Activated CD8-positive, alpha-beta T cell treated with anti-CD3 and anti-CD28 coated beads for 36 hours (primary cell): Measurements from ENCODE around the gene PITPNC1. TPM values are rescaled to one million over a fixed set of nuclear protein-coding genes. Genes with fewer than 3 reads are reported as not detected.

ENCODE experiments used
- ATAC-seq: fragments of 200-7000 bp; cut with Tn5 transposase; one replicate; pipeline ENCODE4 v1.10.0; 2021; ENCODE audit warnings: mild to moderate bottlenecking, moderate library complexity
- CTCF ChIA-PET: fragments of 350-600 bp; sonication (Branson Sonifier 250); formaldehyde crosslinking; loops from one replicate; lab custom pipeline; 2021; ENCODE audit warnings: antibody characterized with exemption; lab: Charles Lee
- POLR2A ChIA-PET: fragments of 350-600 bp; sonication (Branson Sonifier 250); formaldehyde crosslinking; loops from one replicate; lab custom pipeline; 2021; ENCODE audit warnings: antibody characterized with exemption; lab: Charles Lee
- DNase-seq: peaks from one replicate; pipeline ENCODE4 v3.0.0-alpha.2; 2020
- H3K27ac Mint-ChIP-seq: one replicate; pipeline ENCODE4 v1.8.0; 2021; ENCODE audit warnings: mild to moderate bottlenecking, mixed read lengths
- H3K27me3 Mint-ChIP-seq: one replicate; pipeline ENCODE4 v1.8.0; 2021; ENCODE audit warnings: mixed read lengths
- H3K36me3 Mint-ChIP-seq: one replicate; pipeline ENCODE4 v1.8.0; 2021; ENCODE audit warnings: low read depth, mixed read lengths
- H3K4me1 Mint-ChIP-seq: one replicate; pipeline ENCODE4 v1.8.0; 2021; ENCODE audit warnings: low read depth, mixed read lengths
- H3K4me3 Mint-ChIP-seq: one replicate; pipeline ENCODE4 v1.8.0; 2021; ENCODE audit warnings: mild to moderate bottlenecking, moderate library complexity, mixed read lengths
- H3K9me3 Mint-ChIP-seq: one replicate; pipeline ENCODE4 v1.8.0; 2021; ENCODE audit warnings: mixed read lengths
- intact Hi-C: fragments of 100-400 bp; cut with micrococcal nuclease; formaldehyde crosslinking; loops from one replicate; pipeline ENCODE4 v1.10.0; 2022
- total RNA-seq, 2 experiments: library from RNA; stranded (reverse); gene quantifications; one replicate each; pipeline ENCODE4 v1.2.3, GENCODE V29; 2021
- TF ChIP-seq, protein P1 (sequence below): fragments of 200-600 bp; IDR thresholded peaks from one replicate; pipeline ENCODE4 v1.8.0; 2022; ENCODE audit warnings: antibody characterized with exemption, mild to moderate bottlenecking

The PITPNC1 gene
- total RNA-seq, 2 experiments from 2014 or later = 51.8 to 56.3 TPM

DNA sequence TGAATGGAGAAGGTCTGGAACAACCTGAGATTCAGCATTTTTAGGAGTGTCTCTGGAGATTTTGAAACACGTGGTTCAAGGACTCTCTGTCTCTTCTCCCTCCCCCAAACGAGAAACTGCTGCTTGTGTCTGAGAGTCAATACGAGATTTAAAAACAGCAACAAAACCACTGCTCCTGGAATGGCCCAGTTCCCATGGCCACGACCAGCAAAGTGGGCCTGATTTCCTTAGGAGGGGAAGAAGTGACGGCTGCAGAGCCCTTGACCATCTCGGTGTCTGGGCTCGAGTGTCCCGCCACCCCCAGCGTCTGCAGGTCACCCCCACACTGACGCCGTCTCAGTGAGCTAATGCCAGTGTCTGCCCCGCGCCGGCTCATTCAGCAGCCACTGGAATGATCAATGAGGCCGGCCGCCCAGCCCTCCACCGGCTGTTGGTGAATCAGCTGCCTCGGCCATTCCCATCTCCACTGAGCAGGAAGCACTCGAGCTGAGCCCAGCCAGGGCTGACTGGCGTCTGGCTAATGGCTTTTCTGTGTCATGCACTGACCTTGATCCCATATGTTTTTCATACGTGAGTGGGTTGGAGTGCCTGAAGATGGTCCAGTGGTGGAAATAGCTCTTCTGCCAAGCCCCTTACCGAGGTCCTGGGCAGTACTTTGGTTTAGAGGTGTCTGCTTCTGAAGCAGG, 151.8 kb downstream of the PITPNC1 start:
- Mint-ChIP-seq H3K4me3 (no peak overlapping the region), H3K27me3 (no peaks in the 10 kb centered on the region), H3K36me3 (peaks cover 5% of the 10 kb centered on the region), H3K4me1 (peaks cover 33% of the 10 kb centered on the region), H3K27ac (no peak overlapping the region), H3K9me3 (no peaks in the 10 kb centered on the region)
- TF ChIP-seq, protein P1, sequence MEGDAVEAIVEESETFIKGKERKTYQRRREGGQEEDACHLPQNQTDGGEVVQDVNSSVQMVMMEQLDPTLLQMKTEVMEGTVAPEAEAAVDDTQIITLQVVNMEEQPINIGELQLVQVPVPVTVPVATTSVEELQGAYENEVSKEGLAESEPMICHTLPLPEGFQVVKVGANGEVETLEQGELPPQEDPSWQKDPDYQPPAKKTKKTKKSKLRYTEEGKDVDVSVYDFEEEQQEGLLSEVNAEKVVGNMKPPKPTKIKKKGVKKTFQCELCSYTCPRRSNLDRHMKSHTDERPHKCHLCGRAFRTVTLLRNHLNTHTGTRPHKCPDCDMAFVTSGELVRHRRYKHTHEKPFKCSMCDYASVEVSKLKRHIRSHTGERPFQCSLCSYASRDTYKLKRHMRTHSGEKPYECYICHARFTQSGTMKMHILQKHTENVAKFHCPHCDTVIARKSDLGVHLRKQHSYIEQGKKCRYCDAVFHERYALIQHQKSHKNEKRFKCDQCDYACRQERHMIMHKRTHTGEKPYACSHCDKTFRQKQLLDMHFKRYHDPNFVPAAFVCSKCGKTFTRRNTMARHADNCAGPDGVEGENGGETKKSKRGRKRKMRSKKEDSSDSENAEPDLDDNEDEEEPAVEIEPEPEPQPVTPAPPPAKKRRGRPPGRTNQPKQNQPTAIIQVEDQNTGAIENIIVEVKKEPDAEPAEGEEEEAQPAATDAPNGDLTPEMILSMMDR = no peak
- ATAC-seq (no peak), DNase-seq (no peak)
- ChIA-PET CTCF (interaction anchor here (1.6 kb wide), 1 partner anchor 53 kb away, joined by 4 read pairs; no protein-coding TSS in a partner anchor), POLR2A (no interaction called here)
- intact Hi-C loops = no loop called here

DNA sequence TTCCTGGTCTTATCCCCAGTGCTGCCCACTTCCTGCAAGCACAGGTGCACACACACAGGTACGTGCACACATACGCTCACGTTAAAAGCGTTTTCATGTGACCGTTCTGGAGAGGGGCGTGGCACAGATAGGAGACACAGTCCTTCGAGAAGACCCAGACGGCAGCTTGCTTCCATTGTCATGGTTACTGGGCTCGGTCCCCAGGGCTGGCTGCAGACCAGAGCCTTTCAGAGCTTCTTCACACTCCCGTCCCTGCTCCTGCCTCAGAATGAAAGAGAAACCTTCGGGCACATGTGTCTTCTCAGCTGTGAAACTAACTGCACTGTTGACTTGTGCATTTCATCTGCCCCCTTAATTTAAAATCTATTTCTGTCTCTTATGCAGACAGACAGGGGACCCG, 154.2 kb downstream of the PITPNC1 start:
- no peak for ATAC-seq
- H3K4me3 Mint-ChIP-seq = no peak overlapping the region
- peaks cover 33% of the 10 kb centered on the region for H3K4me1 Mint-ChIP-seq
- peak; percentile 17 for DNase-seq
- TF ChIP-seq, protein P1 = no peak
- H3K9me3 Mint-ChIP-seq = no peaks in the 10 kb centered on the region
- POLR2A ChIA-PET = interaction anchor here (1.1 to 1.4 kb wide), 3 partner anchors 10 to 186 kb away, joined by 3 to 5 read pairs (median 3); no protein-coding TSS in a partner anchor
- no peaks in the 10 kb centered on the region for H3K27me3 Mint-ChIP-seq
- intact Hi-C loops = no loop called here
- peaks cover 12% of the 10 kb centered on the region for H3K36me3 Mint-ChIP-seq
- CTCF ChIA-PET = interaction anchor here (1.0 to 1.5 kb wide), 3 partner anchors 9 to 152 kb away, joined by 3 to 6 read pairs (median 3); no protein-coding TSS in a partner anchor
- peak overlapping the region; percentile 34 for H3K27ac Mint-ChIP-seq

DNA sequence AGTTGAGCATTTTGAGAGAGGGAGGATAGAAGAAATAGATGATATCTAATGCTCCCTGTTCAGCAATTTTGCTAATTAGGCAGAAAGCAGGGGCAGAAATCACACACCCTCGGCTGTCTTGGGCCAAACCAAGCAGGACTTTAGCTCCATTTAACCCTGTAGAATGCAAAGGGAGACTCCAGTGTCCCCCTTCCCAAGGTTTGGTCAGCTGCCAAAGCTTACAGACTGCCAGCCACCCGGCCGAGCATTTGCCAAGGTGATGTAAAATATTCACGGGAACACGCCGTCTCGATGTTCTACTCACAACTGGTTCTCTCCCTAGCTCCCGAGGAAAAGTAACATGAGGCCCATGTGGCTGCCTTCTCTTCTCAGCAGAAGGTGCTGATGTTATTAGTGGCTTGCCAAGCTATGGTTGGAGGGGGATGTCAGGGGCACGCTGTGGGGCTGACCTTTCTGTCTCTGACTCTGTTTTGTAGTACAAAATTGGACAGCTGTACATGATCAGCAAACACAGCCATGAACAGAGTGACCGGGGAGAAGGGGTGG, 155.3 kb downstream of the PITPNC1 start:
- Mint-ChIP-seq H3K9me3 (no peaks in the 10 kb centered on the region), H3K36me3 (peaks cover 10% of the 10 kb centered on the region), H3K4me3 (no peak overlapping the region), H3K27me3 (no peaks in the 10 kb centered on the region), H3K27ac (no peak overlapping the region), H3K4me1 (peaks cover 26% of the 10 kb centered on the region)
- CTCF ChIA-PET = interaction anchor here (1.2 to 1.5 kb wide), 3 partner anchors 49 to 157 kb away, joined by 3 to 6 read pairs (median 4); no protein-coding TSS in a partner anchor
- TF ChIP-seq, protein P1 = no peak
- intact Hi-C loops = no loop called here
- ATAC-seq (no peak), DNase-seq (no peak)
- POLR2A ChIA-PET = interaction anchor here (0.7 to 1.4 kb wide), 4 partner anchors 11 to 185 kb away, joined by 3 to 5 read pairs (median 3); no protein-coding TSS in a partner anchor

DNA sequence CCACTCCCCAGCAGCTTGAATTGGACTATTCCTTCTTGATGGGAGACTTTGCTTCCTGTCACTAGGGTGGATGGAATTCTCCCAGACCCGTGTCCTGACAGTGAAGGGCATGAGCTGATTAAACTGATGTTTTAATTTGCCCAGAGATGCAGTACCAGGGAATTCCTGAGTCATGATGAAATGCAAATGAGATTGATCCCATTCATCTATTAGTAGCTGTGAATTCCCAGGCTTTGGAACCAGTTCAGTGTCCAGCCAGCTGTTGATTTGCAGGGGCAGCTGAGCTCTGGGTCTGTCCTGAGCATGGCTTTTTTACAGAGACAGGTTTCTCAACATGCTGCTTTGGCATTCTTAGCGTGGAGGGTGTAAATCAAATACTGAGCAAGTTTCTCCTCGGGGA, 157.9 kb downstream of the PITPNC1 start:
- ATAC-seq (no peak), DNase-seq (no peak)
- Mint-ChIP-seq H3K4me1 (peaks cover 23% of the 10 kb centered on the region), H3K36me3 (peaks cover 10% of the 10 kb centered on the region), H3K27ac (no peak overlapping the region), H3K9me3 (no peaks in the 10 kb centered on the region), H3K4me3 (no peak overlapping the region), H3K27me3 (no peaks in the 10 kb centered on the region)
- intact Hi-C loops = no loop called here
- ChIA-PET POLR2A (interaction anchor here (0.8 kb wide), 1 partner anchor 10 kb away, joined by 4 read pairs; no protein-coding TSS in a partner anchor), CTCF (interaction anchor here (1.4 kb wide), 1 partner anchor 156 kb away, joined by 5 read pairs; no protein-coding TSS in a partner anchor)
- TF ChIP-seq, protein P1 = no peak
